GM18502 (cell line): ENCODE data around the gene FYB2.

Source experiments
- ATAC-seq: cut with Tn5 transposase; IDR thresholded peaks from one replicate; pipeline ENCODE4 v1.9.1; 2021; ENCODE audit warnings: mild to moderate bottlenecking; ENCODE audit not compliant: unreplicated experiment, poor library complexity

FYB2 gene

GRCh38 chr1:56834137-56834900, 15.1 kb upstream of the FYB2 start:
- ATAC-seq = no peak

DNA sequence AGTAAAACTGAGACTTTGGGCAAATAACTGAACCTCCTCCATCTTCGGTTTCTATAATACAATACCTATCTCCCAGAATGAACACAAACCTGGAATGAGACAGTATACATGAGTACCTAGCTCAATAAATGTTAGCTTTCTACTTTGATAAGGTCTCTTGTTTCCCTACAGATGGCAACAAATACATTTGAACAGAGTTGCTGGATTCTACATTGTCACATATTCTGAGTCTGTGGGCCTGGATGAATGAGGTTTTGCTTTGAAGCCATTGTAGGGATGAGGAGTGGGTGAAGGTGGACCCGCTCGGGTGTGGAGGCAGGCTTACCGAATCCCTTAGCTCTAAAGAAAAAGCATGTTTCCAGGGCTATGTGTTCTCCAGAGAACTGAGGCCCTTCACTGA, 13.9 kb upstream of the FYB2 start:
- no peak for ATAC-seq

DNA sequence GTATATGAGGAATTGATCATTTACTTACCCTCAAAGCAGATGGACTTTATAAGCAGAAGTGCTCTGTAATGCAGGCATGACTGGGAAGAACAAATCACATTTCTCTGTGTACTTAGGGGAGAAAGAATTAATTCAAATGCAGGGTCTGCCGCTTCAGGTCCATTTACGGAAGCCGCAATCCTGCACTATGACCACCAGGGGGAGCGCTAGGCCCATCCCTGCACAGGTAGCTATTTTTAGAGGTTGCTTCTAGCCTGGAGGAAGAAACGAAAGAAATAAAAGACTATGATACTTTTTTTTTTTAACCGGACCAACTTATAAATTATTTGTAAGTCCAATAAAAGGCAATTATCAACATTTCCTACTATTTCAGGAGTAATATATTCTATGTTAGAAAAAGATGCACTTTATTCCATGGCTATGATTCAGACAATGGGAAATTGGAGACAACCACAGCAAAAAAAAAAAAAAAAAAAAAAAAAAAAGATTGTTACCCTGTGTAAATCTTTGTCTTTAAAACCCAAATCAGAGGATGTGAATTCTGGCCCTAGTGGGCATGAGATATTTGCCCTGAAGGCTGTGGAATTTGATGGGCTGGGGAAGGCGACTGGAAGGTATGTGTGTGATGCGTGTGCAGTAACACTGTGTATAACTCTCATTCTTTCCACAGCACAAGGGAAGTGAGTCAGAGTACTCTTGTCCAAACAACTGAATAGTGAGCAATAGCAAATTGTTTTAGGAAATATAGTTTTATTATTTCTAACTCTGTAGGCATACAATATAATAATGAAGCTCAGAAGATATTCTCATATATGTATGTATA, 12.9 kb upstream of the FYB2 start:
- ATAC-seq = peak; percentile 78

- ATAC-seq = no peak
These were observed 10.8 kb upstream of the FYB2 start for GRCh38 chr1:56830052-56830451.

- no peak for ATAC-seq
These were observed 8.5 kb upstream of the FYB2 start for GRCh38 chr1:56827711-56828110.

GRCh38 chr1:56825436-56825835, 6.2 kb upstream of the FYB2 start:
- no peak for ATAC-seq

DNA sequence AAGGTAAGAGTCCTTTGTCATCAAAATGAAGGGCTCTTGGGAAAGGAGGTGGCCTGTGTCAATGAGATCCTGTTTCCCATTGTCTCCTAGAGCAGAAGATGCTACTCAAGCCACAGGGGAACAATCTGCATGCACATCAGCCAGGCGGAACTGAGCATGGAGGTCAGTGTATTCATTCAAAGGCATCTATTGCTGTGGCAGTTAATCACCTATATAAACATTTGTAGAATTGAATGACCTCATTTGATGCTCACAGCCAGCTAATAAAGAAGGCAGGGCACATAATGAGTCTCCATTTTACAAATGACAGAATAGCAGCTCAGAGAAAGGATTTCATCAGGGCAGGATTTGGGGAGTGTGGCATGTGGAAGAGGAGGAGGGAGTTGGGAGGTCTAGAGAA, 5.7 kb upstream of the FYB2 start:
- no peak for ATAC-seq

DNA sequence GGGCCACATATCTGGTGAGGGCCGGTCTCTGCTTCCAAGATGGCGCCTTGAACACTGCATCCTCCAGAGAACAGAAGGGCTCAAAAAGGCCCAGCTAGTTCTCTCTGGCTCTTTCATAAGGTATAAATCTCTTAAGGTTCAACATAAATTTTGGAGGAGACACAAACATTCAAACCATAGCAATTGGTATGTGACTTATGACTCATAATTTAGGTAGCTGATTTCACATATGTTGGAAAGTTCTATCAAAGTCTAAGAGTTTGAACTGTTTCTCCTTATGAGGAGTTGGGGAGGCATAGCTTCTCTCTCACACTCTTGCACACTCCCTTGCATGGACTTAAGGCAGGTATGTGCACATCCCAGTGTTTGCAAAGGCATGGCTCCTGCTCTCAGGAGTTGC, 5.1 kb upstream of the FYB2 start:
- no peak for ATAC-seq

DNA sequence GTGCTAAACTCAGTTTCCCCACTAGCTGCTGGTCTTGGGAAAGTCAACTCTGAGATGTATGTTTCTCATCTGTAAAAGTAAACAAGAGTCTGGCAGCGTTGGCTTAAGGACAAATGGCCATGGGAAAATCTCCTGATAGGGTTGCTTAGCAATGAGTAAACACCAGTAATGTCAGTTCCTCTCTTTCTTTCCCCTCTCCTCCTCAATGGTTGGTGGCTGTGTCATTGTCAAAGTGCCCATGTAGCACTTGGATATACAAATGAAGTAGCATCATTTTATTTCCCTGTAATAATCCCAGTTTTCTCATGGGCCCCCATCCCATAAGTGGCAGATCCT, 2.2 kb upstream of the FYB2 start:
- ATAC-seq = peak; percentile 6

GRCh38 chr1:56820755-56821461, 1.7 kb upstream of the FYB2 start:
- ATAC-seq = peak; percentile 88

DNA sequence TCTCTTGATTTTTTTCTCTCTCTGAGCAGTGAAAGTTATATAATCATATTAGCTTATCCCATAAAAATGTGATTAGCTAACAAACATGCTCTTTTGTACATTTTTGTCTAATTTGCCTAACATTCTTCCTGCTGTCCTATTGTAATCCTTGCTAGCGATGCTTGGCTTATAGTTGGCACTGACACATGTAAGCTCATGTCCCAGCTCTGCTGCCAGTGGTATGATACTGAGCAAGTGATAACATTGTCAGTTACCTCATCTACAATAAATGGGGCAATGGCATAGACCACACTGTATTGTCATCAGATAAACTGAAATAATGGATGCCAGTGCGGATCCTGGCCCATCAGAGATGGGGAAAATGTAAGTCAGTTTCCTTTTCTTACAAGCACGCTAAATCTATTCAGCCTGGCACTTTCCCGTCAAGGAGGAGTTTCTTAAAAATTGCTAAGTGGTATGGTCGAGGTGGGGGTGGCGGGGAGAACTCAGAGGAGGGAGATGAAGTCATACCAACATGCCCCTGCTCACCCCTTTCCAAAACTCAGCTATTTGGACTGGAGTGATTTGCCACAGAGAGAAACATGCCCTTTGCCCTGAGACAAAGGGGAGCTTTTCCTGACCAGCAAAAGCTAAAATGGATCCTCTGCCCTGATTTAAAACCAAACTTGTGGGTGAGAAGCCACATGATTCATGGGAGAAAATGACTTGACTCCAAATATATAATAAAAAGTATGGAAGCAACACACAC, 1.3 kb downstream of the FYB2 start:
- ATAC-seq = no peak

DNA sequence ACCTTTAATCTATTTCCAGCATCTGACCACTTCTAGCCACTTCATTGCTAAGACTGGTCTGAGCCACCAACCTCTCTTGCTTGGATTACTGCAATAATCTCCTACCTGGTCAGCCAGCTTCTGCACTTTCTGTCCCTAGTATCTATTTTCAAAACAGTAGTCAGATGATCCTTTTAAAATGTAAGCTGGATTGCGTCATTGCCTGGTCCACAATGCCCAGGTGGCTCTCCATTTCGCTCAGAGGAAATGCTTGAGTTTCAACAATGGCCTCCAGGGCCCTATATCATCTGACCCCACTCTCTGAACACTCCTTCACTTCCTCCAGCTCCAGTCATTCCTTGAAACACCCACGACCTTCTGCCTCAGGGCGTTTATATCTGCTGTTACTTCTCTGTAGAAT, 2.3 kb downstream of the FYB2 start:
- ATAC-seq = no peak

GRCh38 chr1:56816264-56816663, 2.9 kb downstream of the FYB2 start:
- ATAC-seq = no peak

DNA sequence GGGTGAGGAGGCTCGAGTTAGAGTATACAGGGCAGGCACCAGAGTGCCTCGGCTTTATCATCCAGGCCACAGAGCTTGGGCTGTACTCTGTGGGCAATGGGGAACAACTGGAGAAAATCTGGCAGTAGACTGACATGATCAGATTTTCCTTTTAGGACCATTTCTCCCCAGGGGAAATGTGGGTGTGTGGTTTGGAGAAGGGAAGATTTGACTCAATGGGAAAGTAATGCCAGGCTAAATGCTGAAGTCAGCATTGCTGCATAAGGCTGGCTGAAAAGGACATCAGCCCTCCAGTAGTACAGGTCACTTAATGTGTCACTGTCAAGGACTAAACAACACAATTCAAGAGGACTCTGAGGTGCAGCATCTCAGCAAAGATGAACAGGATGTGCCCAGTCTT, 5.0 kb downstream of the FYB2 start:
- no peak for ATAC-seq

DNA sequence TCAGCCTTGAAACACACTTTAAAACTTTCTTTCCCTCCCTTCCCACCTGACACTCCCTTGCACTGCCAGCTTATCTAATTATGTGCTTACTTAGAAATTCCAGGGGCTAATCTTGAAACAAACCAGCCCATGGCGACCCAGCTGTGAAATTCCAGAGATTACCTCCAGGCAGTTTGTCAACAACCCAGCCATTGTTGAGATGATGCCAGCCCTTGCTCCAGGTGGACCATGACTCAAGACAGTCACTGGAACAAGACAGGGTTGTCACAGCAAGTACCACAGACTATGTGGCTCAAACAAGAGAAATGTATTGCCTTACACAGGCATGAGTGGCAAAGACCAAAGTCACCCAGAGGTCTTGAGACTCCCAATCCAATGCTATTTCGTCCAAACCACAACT, 7.9 kb downstream of the FYB2 start:
- no peak for ATAC-seq

DNA sequence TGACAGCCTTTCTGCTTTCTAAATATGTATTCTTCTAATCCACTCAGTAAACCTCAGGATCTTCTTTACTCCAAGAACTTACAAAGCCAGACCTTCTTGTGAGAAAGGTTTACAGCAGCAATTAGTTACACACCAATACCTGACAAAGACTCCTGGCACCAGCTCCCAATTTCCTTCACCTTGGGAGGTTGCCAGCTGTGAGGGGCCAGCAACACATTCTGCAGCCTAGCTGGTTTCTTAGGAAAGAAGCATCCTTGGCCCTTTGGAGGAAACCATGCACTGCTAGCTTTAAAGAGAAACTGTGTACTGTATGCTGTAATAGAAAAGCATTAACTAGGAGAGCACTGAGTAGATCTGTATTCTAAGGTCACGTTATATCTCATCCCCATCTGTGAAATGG, 10.8 kb downstream of the FYB2 start:
- no peak for ATAC-seq

GRCh38 chr1:56806804-56807203, 12.4 kb downstream of the FYB2 start:
- no peak for ATAC-seq

GRCh38 chr1:56803561-56804156, 15.5 kb downstream of the FYB2 start:
- ATAC-seq = peak; percentile 75

GRCh38 chr1:56799605-56800400, 19.4 kb downstream of the FYB2 start:
- ATAC-seq = no peak
